Nephron progenitor cell (in vitro differentiated cells): ENCODE data around the gene DEXI.

ENCODE experiments used
- DNase-seq: peaks from one replicate; pipeline ENCODE4 v3.0.0; 2021
- H3K27ac Mint-ChIP-seq: 2 replicates; pipeline ENCODE4 v1.8.0; 2021; ENCODE audit warnings: mild to moderate bottlenecking, moderate library complexity, mixed read lengths
- H3K27me3 Mint-ChIP-seq: 2 replicates; pipeline ENCODE4 v1.8.0; 2021; ENCODE audit warnings: mild to moderate bottlenecking, low read depth, mixed read lengths; ENCODE audit not compliant: poor library complexity
- H3K36me3 Mint-ChIP-seq: 2 replicates; pipeline ENCODE4 v1.8.0; 2021; ENCODE audit warnings: low read depth, mixed read lengths
- H3K4me1 Mint-ChIP-seq: 2 replicates; pipeline ENCODE4 v1.8.0; 2021; ENCODE audit warnings: mixed read lengths
- H3K4me3 Mint-ChIP-seq: 2 replicates; pipeline ENCODE4 v1.8.0; 2021; ENCODE audit warnings: mild to moderate bottlenecking, moderate library complexity, mixed read lengths
- H3K9me3 Mint-ChIP-seq: 2 replicates; pipeline ENCODE4 v1.8.0; 2021; ENCODE audit warnings: mild to moderate bottlenecking, moderate library complexity, mixed read lengths
- CTCF ChIP-seq: fragments of 200-600 bp; sonication (generic); IDR thresholded peaks from 2 replicates; pipeline ENCODE4 v1.5.0; 2021; ENCODE audit warnings: antibody characterized with exemption

Gene DEXI

GRCh38 chr16:10895053-10895946 is 47.0 kb downstream of the DEXI start:
- peak; percentile 95 for DNase-seq
- H3K27me3 Mint-ChIP-seq: peaks cover 33% of the 10 kb centered on the region

DNA sequence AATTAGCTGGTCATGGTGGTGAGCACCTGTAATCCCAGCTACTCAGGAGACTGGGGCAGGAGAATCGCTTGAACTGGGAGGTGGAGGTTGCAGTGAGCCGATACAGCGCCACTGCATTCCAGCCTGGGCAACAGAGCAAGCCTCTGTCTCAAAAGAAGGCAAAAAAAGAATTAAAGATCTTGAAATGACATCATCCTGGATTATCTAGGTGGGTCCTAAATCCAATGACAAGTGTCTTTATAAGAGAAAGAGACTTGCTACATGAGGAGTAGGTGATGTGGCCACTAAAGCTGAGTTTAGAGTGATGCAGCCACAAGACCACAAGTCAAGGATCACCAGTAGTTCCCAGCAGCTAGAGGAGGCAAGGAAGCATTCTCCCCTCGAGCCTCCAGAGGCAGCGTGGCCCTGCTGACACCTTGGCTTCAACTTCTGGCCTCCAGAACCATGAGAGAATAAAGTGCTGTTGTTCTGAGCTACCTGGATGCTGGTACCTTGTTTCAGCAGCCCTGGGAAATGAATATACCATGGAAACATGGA is 49.4 kb downstream of the DEXI start:
- Mint-ChIP-seq H3K36me3 (no peaks in the 10 kb centered on the region), H3K27me3 (peaks cover 35% of the 10 kb centered on the region), H3K27ac (no peak overlapping the region), H3K9me3 (no peaks in the 10 kb centered on the region), H3K4me3 (no peak overlapping the region), H3K4me1 (no peaks in the 10 kb centered on the region)
- DNase-seq: no peak
- no peak for TF ChIP-seq CTCF

More at GRCh38 chr16:10895053-10895946, 47.0 kb downstream of the DEXI start:
- Mint-ChIP-seq H3K4me3 (no peak overlapping the region), H3K27ac (no peak overlapping the region), H3K4me1 (no peaks in the 10 kb centered on the region), H3K9me3 (no peaks in the 10 kb centered on the region), H3K36me3 (no peaks in the 10 kb centered on the region)
- no peak for TF ChIP-seq CTCF

DNA sequence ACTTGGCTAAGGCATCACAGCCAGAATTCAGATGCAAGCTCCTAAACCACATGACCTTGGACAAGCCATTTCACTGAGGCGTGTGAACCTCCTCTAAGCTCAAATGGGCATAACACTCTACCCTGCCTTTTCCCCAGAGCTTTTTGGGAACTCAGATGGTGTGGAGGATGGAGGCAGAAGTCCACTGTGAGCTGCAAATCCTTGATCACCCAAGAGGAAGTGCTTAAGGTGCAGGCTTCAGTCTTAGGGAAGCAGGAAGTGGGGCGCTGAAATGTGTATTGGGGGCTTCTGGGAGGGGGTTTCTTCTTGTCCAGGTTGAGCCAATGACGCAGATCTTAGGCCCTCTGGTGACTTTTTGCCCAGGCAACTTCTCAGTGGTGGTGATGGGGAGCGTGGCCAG is 52.4 kb downstream of the DEXI start:
- Mint-ChIP-seq H3K36me3 (no peaks in the 10 kb centered on the region), H3K27ac (no peak overlapping the region), H3K4me1 (no peaks in the 10 kb centered on the region), H3K9me3 (no peaks in the 10 kb centered on the region), H3K27me3 (peaks cover 41% of the 10 kb centered on the region), H3K4me3 (no peak overlapping the region)
- DNase-seq: no peak
- no peak for TF ChIP-seq CTCF

- no peaks in the 10 kb centered on the region for H3K36me3 Mint-ChIP-seq
- peaks cover 4% of the 10 kb centered on the region for H3K4me1 Mint-ChIP-seq
- no peak for DNase-seq
- H3K27me3 Mint-ChIP-seq: peaks cover 46% of the 10 kb centered on the region
- H3K27ac Mint-ChIP-seq: no peak overlapping the region
- H3K9me3 Mint-ChIP-seq: no peaks in the 10 kb centered on the region
- H3K4me3 Mint-ChIP-seq: no peak overlapping the region
- no peak for TF ChIP-seq CTCF
These were observed 53.8 kb downstream of the DEXI start for GRCh38 chr16:10888320-10888937.

- peaks cover 54% of the 10 kb centered on the region for H3K27me3 Mint-ChIP-seq
- H3K4me1 Mint-ChIP-seq: peaks cover 18% of the 10 kb centered on the region
- no peak for DNase-seq
- peak overlapping the region; percentile 3 for H3K27ac Mint-ChIP-seq
- TF ChIP-seq CTCF: no peak
- H3K36me3 Mint-ChIP-seq: no peaks in the 10 kb centered on the region
- no peaks in the 10 kb centered on the region for H3K9me3 Mint-ChIP-seq
- H3K4me3 Mint-ChIP-seq: no peak overlapping the region
These were observed 57.0 kb downstream of the DEXI start for GRCh38 chr16:10885246-10885645.
